NCI-H345 treated with DMSO at 0.1 percent for 48 hours (cell line): Measurements from ENCODE around the gene RABL6.
A peak's percentile ranks its signal among the peaks of the same experiment; 100 is the strongest.
"Not testable (repeated sequence)": the region's sequence is repeated elsewhere in the genome, so short reads cannot be mapped to it uniquely, and the experiment has no call there.

Source experiments
- DNase-seq: peaks from one replicate; lab custom pipeline; 2025; ENCODE audit not compliant: unreplicated experiment; lab: John Stamatoyannopoulos, UW

Gene RABL6

GRCh38 chr9:136794281-136794999, 13.3 kb upstream of the RABL6 start:
- DNase-seq, result no peak

GRCh38 chr9:136795000-136795348, 12.8 kb upstream of the RABL6 start:
- DNase-seq, result no peak

- no peak for DNase-seq
Observed at GRCh38 chr9:136796238-136796774, 11.4 kb upstream of the RABL6 start, which contains the start of gene CCDC183. CCDC183 (plus strand) TSS chr9:136796338; CDS start chr9:136796398, 60 bp downstream.

- DNase-seq, result not testable (repeated sequence)
Observed at GRCh38 chr9:136796775-136797347, 10.9 kb upstream of the RABL6 start.

GRCh38 chr9:136798708-136799078, 9.1 kb upstream of the RABL6 start:
- no peak for DNase-seq

- peak; percentile 40 for DNase-seq
Observed at GRCh38 chr9:136799079-136799853, 8.5 kb upstream of the RABL6 start.

- peak; percentile 89 for DNase-seq
Observed at GRCh38 chr9:136799854-136800657, 7.7 kb upstream of the RABL6 start.

- no peak for DNase-seq
Observed at GRCh38 chr9:136802321-136802720, 5.4 kb upstream of the RABL6 start.

- not testable (repeated sequence) for DNase-seq
Observed at GRCh38 chr9:136803009-136803550, 4.7 kb upstream of the RABL6 start.

GRCh38 chr9:136803551-136804508, 3.9 kb upstream of the RABL6 start:
- DNase-seq, result no peak

- DNase-seq, result no peak
Observed at GRCh38 chr9:136804509-136805206, 3.1 kb upstream of the RABL6 start.

GRCh38 chr9:136805207-136805740, 2.5 kb upstream of the RABL6 start:
- no peak for DNase-seq

- no peak for DNase-seq
Observed at GRCh38 chr9:136806067-136806466, 1.7 kb upstream of the RABL6 start.

- DNase-seq, result no peak
Observed at GRCh38 chr9:136806631-136807201, 1.0 kb upstream of the RABL6 start.

GRCh38 chr9:136808075-136808805, 492 bp downstream of the RABL6 start:
- DNase-seq, result no peak

- no peak for DNase-seq
Observed at GRCh38 chr9:136808806-136809158, 1.0 kb downstream of the RABL6 start.

- no peak for DNase-seq
Observed at GRCh38 chr9:136814725-136815421, 7.1 kb downstream of the RABL6 start.
